Uterus (tissue), 2 donors: ENCODE data around the gene FAM117A.

ENCODE experiments used
- POLR2A ChIP-seq, 2 donors: fragments of 450-650 bp; IDR thresholded peaks; one replicate each; pipeline ENCODE4 v1.6.1; 2016; ENCODE audit warnings: antibody characterized with exemption in 2 of 2, mild to moderate bottlenecking in 1 of 2, moderate library complexity in 1 of 2
- TF ChIP-seq, protein P1 (sequence below), 4 experiments: fragments of 200-600 bp in 2 of 4; fragments of 450-650 bp in 2 of 4; sonication (generic) in 2 of 4; IDR thresholded peaks; one replicate each; pipeline ENCODE4 v1.5.1; 2016 to 2019; ENCODE audit warnings: antibody characterized with exemption in 4 of 4, mild to moderate bottlenecking in 2 of 4, moderate library complexity in 1 of 4

DNA sequence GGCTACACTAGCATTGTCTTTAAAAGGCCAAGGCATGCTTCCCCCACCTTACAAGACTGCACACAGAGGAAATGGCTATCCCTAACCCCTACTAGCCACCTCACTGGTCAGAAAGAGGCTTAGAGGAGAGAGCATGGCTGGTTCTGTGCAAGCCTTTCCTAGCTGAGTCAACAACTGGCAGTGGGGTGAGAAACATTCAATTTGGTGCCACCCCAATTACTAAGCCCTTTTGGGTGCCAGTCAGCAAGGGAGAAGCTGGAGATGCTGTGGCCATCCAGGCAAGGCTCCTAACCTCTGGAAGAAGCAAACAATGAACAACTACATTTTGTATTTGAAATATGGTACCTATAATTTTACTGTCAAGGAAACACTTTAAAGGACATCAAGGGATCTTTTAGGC lies 19.9 kb upstream of the FAM117A start:
- TF ChIP-seq, protein P1, sequence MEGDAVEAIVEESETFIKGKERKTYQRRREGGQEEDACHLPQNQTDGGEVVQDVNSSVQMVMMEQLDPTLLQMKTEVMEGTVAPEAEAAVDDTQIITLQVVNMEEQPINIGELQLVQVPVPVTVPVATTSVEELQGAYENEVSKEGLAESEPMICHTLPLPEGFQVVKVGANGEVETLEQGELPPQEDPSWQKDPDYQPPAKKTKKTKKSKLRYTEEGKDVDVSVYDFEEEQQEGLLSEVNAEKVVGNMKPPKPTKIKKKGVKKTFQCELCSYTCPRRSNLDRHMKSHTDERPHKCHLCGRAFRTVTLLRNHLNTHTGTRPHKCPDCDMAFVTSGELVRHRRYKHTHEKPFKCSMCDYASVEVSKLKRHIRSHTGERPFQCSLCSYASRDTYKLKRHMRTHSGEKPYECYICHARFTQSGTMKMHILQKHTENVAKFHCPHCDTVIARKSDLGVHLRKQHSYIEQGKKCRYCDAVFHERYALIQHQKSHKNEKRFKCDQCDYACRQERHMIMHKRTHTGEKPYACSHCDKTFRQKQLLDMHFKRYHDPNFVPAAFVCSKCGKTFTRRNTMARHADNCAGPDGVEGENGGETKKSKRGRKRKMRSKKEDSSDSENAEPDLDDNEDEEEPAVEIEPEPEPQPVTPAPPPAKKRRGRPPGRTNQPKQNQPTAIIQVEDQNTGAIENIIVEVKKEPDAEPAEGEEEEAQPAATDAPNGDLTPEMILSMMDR (IDR thresholded peaks at IDR 0.05), result no peak
- TF ChIP-seq POLR2A (IDR thresholded peaks at IDR 0.05), result no peak
